Measurements from ENCODE around the gene UGDH. TPM values are rescaled to one million over a fixed set of nuclear protein-coding genes. Genes with fewer than 3 reads are reported as not detected.

Gene UGDH
- 100 to 1,000 TPM; 148 to 352 (median 263) TPM for total RNA-seq
- long read RNA-seq, donor 1, transcript UGDH-202 (11 exons, 2,826 nt), result minor isoform, 5 of 301 reads
- long read RNA-seq, donor 1, transcript UGDH-201 (12 exons, 3,216 nt), result major isoform, 268 of 301 reads
- long read RNA-seq, donor 1, partial matches to known transcripts, result 4 of 301 reads
- long read RNA-seq, donor 1, other reads (novel, unspliced or antisense), result 20 of 301 reads
- long read RNA-seq, donor 2, transcript UGDH-201 (12 exons, 3,216 nt), result major isoform, 127 of 174 reads
- long read RNA-seq, donor 2, partial matches to known transcripts, result 21 of 174 reads
- long read RNA-seq, donor 2, other reads (novel, unspliced or antisense), result 22 of 174 reads

- ATAC-seq, result peak; percentile 94
- H3K4me1 ChIP-seq (ENCODE audit: low read depth), result peaks cover 21% of the 10 kb centered on the region
- intact Hi-C loops (cut with DNase I, micrococcal nuclease), result loop anchor here (5.0 to 10.0 kb wide), 2 partner anchors 107 to 110 kb away; partner anchors contain the start of gene SMIM14 (in 2 of the 2)
- TF ChIP-seq CTCF (IDR thresholded peaks at IDR 0.05), result no peak
- H3K4me3 ChIP-seq, result peak within 1 kb of the TSS; percentile 79
- H3K36me3 ChIP-seq (ENCODE audit: low read depth), result no peaks in the 10 kb centered on the region
- peaks cover 4% of the 10 kb centered on the region for H3K9me3 ChIP-seq
- DNase-seq, result peak; percentile 97 to 98 (median 98)
Measured at GRCh38 chr4:39527296-39528060, at the start of gene UGDH. Gene UGDH, minus strand, starts transcription at chr4:39527439. Its CDS starts 5,927 bp downstream, at chr4:39521512.

GRCh38 chr4:39574946-39575345 lies 47.7 kb upstream of the UGDH start:
- ATAC-seq (no peak), DNase-seq (no peak)
- H3K4me1 ChIP-seq (ENCODE audit: low read depth), result peaks cover 3% of the 10 kb centered on the region
- no peak overlapping the region for H3K4me3 ChIP-seq
- no peak for TF ChIP-seq CTCF (IDR thresholded peaks at IDR 0.05)
- no peaks in the 10 kb centered on the region for H3K36me3 ChIP-seq (ENCODE audit: low read depth)
- no peaks in the 10 kb centered on the region for H3K9me3 ChIP-seq
- intact Hi-C loops (cut with DNase I, micrococcal nuclease), result no loop called here

GRCh38 chr4:39571504-39571903 lies 44.3 kb upstream of the UGDH start:
- ATAC-seq (no peak), DNase-seq (no peak)
- Histone ChIP-seq H3K4me1 (ENCODE audit: low read depth) (peaks cover 7% of the 10 kb centered on the region), H3K4me3 (no peak overlapping the region), H3K36me3 (ENCODE audit: low read depth) (no peaks in the 10 kb centered on the region), H3K9me3 (no peaks in the 10 kb centered on the region)
- intact Hi-C loops (cut with DNase I, micrococcal nuclease), result no loop called here
- TF ChIP-seq CTCF (IDR thresholded peaks at IDR 0.05), result no peak

GRCh38 chr4:39571054-39571453 lies 43.8 kb upstream of the UGDH start:
- Histone ChIP-seq H3K4me3 (no peak overlapping the region), H3K4me1 (ENCODE audit: low read depth) (peaks cover 7% of the 10 kb centered on the region), H3K9me3 (no peaks in the 10 kb centered on the region), H3K36me3 (ENCODE audit: low read depth) (no peaks in the 10 kb centered on the region)
- DNase-seq (no peak), ATAC-seq (no peak)
- intact Hi-C loops (cut with DNase I, micrococcal nuclease), result no loop called here
- TF ChIP-seq CTCF (IDR thresholded peaks at IDR 0.05), result no peak

- Histone ChIP-seq H3K4me1 (ENCODE audit: low read depth) (peaks cover 7% of the 10 kb centered on the region), H3K4me3 (no peak overlapping the region), H3K36me3 (ENCODE audit: low read depth) (no peaks in the 10 kb centered on the region), H3K9me3 (no peaks in the 10 kb centered on the region)
- intact Hi-C loops (cut with DNase I, micrococcal nuclease), result no loop called here
- TF ChIP-seq CTCF (IDR thresholded peaks at IDR 0.05), result no peak
- ATAC-seq (peak; percentile 54), DNase-seq (no peak)
Measured at GRCh38 chr4:39569209-39569608, 42.0 kb upstream of the UGDH start.
